SK-N-SH (cell line): ENCODE measurements around the gene TRIM62. TPM values are rescaled to one million over a fixed set of nuclear protein-coding genes. Genes with fewer than 3 reads are reported as not detected.

Experiments used
- CTCF ChIA-PET: fragments of 300-600, 350-600 bp; formaldehyde crosslinking; extraction: SDS; loops from one replicate; lab custom pipeline; 2021; lab: Yijun Ruan, JAX
- POLR2A ChIA-PET: fragments of 350-600 bp; sonication (Branson Sonifier 250); formaldehyde crosslinking; extraction: SDS; loops from one replicate; lab custom pipeline; 2020; ENCODE audit warnings: antibody characterized with exemption, inconsistent platforms; lab: Yijun Ruan, JAX
- DNase-seq: peaks from one replicate; pipeline ENCODE4 v3.0.0; 2012
- H2AFZ ChIP-seq: fragments of 200-600 bp; sonication (generic); 2 replicates; pipeline ENCODE4 v1.8.1; 2016; ENCODE audit warnings: antibody characterized with exemption, mild to moderate bottlenecking, low read depth
- H3F3A ChIP-seq: fragments of 200-600 bp; sonication (generic); replicated peaks from 2 replicates; pipeline ENCODE3; 2016; ENCODE audit warnings: antibody characterized with exemption, mild to moderate bottlenecking; ENCODE audit not compliant: insufficient read depth
- H3K27ac ChIP-seq, 2 experiments: fragments of 200-500 bp in 1 of 2; fragments of 200-600 bp in 1 of 2; sonication (Bioruptor generic) in 1 of 2; sonication (generic), shearing (Covaris generic) in 1 of 2; 2 replicates each; pipeline versions ENCODE4 v1.5.1 to v1.6.1; 2014 to 2016; ENCODE audit warnings: low read depth in 2 of 2, inconsistent platforms in 1 of 2, low read length in 1 of 2, mild to moderate bottlenecking in 1 of 2, mixed read lengths in 1 of 2
- H3K27me3 ChIP-seq: fragments of 200-600 bp; sonication (generic), shearing (Covaris generic); 2 replicates; pipeline ENCODE4 v1.6.1; 2016; ENCODE audit warnings: mixed run types; ENCODE audit not compliant: insufficient read depth
- H3K36me3 ChIP-seq, 2 experiments: fragments of 200-500 bp in 1 of 2; fragments of 200-600 bp in 1 of 2; sonication (Bioruptor generic) in 1 of 2; sonication (generic) in 1 of 2; replicated peaks in 1 of 2; 2 replicates each; pipeline versions ENCODE3 to v1.5.1; 2014 to 2016; ENCODE audit warnings: low read length in 1 of 2, mild to moderate bottlenecking in 1 of 2; ENCODE audit not compliant: insufficient read depth in 2 of 2, control insufficient read depth in 1 of 2
- H3K4me1 ChIP-seq, 2 experiments: fragments of 200-500 bp in 1 of 2; fragments of 200-600 bp in 1 of 2; sonication (Bioruptor generic) in 1 of 2; sonication (generic), shearing (Covaris generic) in 1 of 2; 2 replicates each; pipeline versions ENCODE4 v1.5.1 to v1.6.1; 2014 to 2016; ENCODE audit warnings: low read depth in 1 of 2, low read length in 1 of 2, mixed run types in 1 of 2; ENCODE audit not compliant: insufficient read depth in 2 of 2, control insufficient read depth in 1 of 2
- H3K4me2 ChIP-seq: fragments of 200-600 bp; sonication (generic), shearing (Covaris generic); 2 replicates; pipeline ENCODE4 v1.6.1; 2017; ENCODE audit warnings: mixed run types
- H3K4me3 ChIP-seq, 2 experiments: fragments of 200-500 bp in 1 of 2; fragments of 200-600 bp in 1 of 2; sonication (Bioruptor generic) in 1 of 2; sonication (generic), shearing (Covaris generic) in 1 of 2; 2 replicates each; pipeline versions ENCODE4 v1.5.1 to v1.8.1; 2014 to 2016; ENCODE audit warnings: low read depth in 2 of 2, inconsistent platforms in 1 of 2, low read length in 1 of 2, mild to moderate bottlenecking in 1 of 2, mixed read lengths in 1 of 2, moderate library complexity in 1 of 2
- H3K79me2 ChIP-seq: fragments of 200-600 bp; sonication (generic); 2 replicates; pipeline ENCODE4 v1.8.1; 2017; ENCODE audit warnings: mild to moderate bottlenecking; ENCODE audit not compliant: insufficient read depth
- H3K9ac ChIP-seq: fragments of 200-600 bp; sonication (generic); 2 replicates; pipeline ENCODE4 v1.6.1; 2017; ENCODE audit warnings: mixed run types
- H3K9me2 ChIP-seq: fragments of 200-600 bp; sonication (generic); 2 replicates; pipeline ENCODE4 v1.6.1; 2017; ENCODE audit warnings: mixed run types
- H3K9me3 ChIP-seq: fragments of 200-600 bp; sonication (generic); 2 replicates; pipeline ENCODE4 v1.6.1; 2017; ENCODE audit warnings: mixed run types, mild to moderate bottlenecking, moderate library complexity
- H4K20me1 ChIP-seq: fragments of 200-600 bp; sonication (generic); 2 replicates; pipeline ENCODE4 v1.6.1; 2017; ENCODE audit warnings: mild to moderate bottlenecking, mixed run types; ENCODE audit not compliant: insufficient read depth
- CHD2 ChIP-seq: fragments of 150-350 bp; IDR thresholded peaks from 2 replicates; pipeline ENCODE4 v1.6.1; 2018; ENCODE audit warnings: low read length; ENCODE audit not compliant: partially characterized antibody
- EP300 ChIP-seq, 2 experiments: IDR thresholded peaks; 2 replicates each; pipeline versions ENCODE4 v1.4.0 to v1.6.1; 2012; ENCODE audit warnings: borderline replicate concordance in 1 of 2, low read depth in 1 of 2, low read length in 1 of 2
- EZH2phosphoT487 ChIP-seq: fragments of 200-600 bp; sonication (generic); IDR thresholded peaks from 2 replicates; pipeline ENCODE4 v1.6.1; 2017; ENCODE audit warnings: low read depth, mixed run types, mild to moderate bottlenecking, antibody characterized with exemption, moderate library complexity, borderline replicate concordance
- FOXJ3 ChIP-seq: sonication (generic); formaldehyde crosslinking; IDR thresholded peaks from 2 replicates; pipeline ENCODE4 v1.5.1; 2020; ENCODE audit warnings: mild to moderate bottlenecking, missing genetic modification reagents
- FOXM1 ChIP-seq: IDR thresholded peaks from 2 replicates; pipeline ENCODE4 v1.4.0; 2012; ENCODE audit warnings: low read depth, mild to moderate bottlenecking
- GABPA ChIP-seq: IDR thresholded peaks from 2 replicates; pipeline ENCODE4 v1.4.0; 2012; ENCODE audit warnings: low read depth, mild to moderate bottlenecking
- GATA2 ChIP-seq: sonication (generic); formaldehyde crosslinking; IDR thresholded peaks from 2 replicates; pipeline ENCODE4 v1.5.0; 2020; ENCODE audit warnings: mild to moderate bottlenecking, missing genetic modification reagents
- JUND ChIP-seq: IDR thresholded peaks from 2 replicates; pipeline ENCODE4 v1.4.0; 2012
- MXI1 ChIP-seq: IDR thresholded peaks from 2 replicates; pipeline ENCODE4 v1.6.1; 2012; ENCODE audit warnings: mild to moderate bottlenecking, low read depth, low read length, improper control_type of control experiment
- NFIC ChIP-seq: IDR thresholded peaks from 2 replicates; pipeline ENCODE4 v1.4.0; 2012; ENCODE audit warnings: borderline replicate concordance
- NRF1 ChIP-seq: IDR thresholded peaks from 2 replicates; pipeline ENCODE4 v1.6.1; 2012; ENCODE audit warnings: low read depth, mild to moderate bottlenecking, low read length
- POLR2AphosphoS5 ChIP-seq: IDR thresholded peaks from 2 replicates; pipeline ENCODE4 v1.6.1; 2012; ENCODE audit warnings: low read depth, low read length
- RAD21 ChIP-seq: IDR thresholded peaks from 2 replicates; pipeline ENCODE4 v1.6.1; 2012; ENCODE audit warnings: mild to moderate bottlenecking, low read length
- RCOR1 ChIP-seq: fragments of 150-350 bp; IDR thresholded peaks from 2 replicates; pipeline ENCODE4 v1.6.1; 2017; ENCODE audit warnings: antibody characterized with exemption, low read length
- SMC3 ChIP-seq: IDR thresholded peaks from 2 replicates; pipeline ENCODE4 v1.6.1; 2012; ENCODE audit warnings: low read depth, low read length, improper control_type of control experiment
- TEAD4 ChIP-seq: IDR thresholded peaks from 2 replicates; pipeline ENCODE4 v1.4.0; 2012; ENCODE audit warnings: mild to moderate bottlenecking, borderline replicate concordance; ENCODE audit not compliant: insufficient read depth
- WGBS: methylation state at CpG from one replicate; pipeline ENCODE4 v1.1.6; 2017; ENCODE audit warnings: low lambda C conversion rate; 5-methylcytosine and 5-hydroxymethylcytosine counted together
- polyA plus RNA-seq, 3 experiments: library from polyadenylated mRNA; depleted of rRNA; stranded (reverse); fragments of >200 nt; gene quantifications; 2 replicates each; pipeline ENCODE4 v1.2.3, GENCODE V29; 2012
- TF ChIP-seq, protein P1 (sequence below): IDR thresholded peaks from 2 replicates; pipeline ENCODE4 v1.4.0; 2012; ENCODE audit warnings: low read depth
- TF ChIP-seq, protein P2 (sequence below): fragments of 200-600 bp; sonication (generic); IDR thresholded peaks from 2 replicates; pipeline ENCODE4 v1.6.1; 2017; ENCODE audit warnings: antibody characterized with exemption, mild to moderate bottlenecking, moderate library complexity
- TF ChIP-seq, protein P3 (sequence below): fragments of 150-350 bp; IDR thresholded peaks from 2 replicates; pipeline ENCODE4 v1.6.1; 2016; ENCODE audit warnings: mild to moderate bottlenecking, low read depth, low read length

TRIM62 gene
- polyA plus RNA-seq, 1 of the 3 experiments (the other 2 are of a cell fraction): 4.4 TPM

- WGBS: 74% methylated on average over 5 of the region's 14 CpGs
- Histone ChIP-seq H3K4me2 (no peak overlapping the region), H3K4me3 (no peak overlapping the region), H3K27me3 (no peaks in the 10 kb centered on the region), H3K4me1 (peaks cover 12 to 13% of the 10 kb centered on the region in 2 experiments; a peak in 3 of 4 replicates), H3K36me3 (peaks cover 0 to 2% of the 10 kb centered on the region in 2 experiments), H3F3A (no peaks in the 10 kb centered on the region), H2AFZ (no peak overlapping the region), H4K20me1 (no peaks in the 10 kb centered on the region), H3K9me3 (no peaks in the 10 kb centered on the region), H3K27ac (no peak overlapping the region), H3K9ac (no peak overlapping the region), H3K9me2 (no peaks in the 10 kb centered on the region), H3K79me2 (no peaks in the 10 kb centered on the region)
- no peak for DNase-seq
- CTCF ChIA-PET: interaction anchor here (0.7 to 0.9 kb wide), 2 partner anchors 36 to 51 kb away, joined by 3 to 4 read pairs; no protein-coding TSS in a partner anchor
- TF ChIP-seq, protein P1, sequence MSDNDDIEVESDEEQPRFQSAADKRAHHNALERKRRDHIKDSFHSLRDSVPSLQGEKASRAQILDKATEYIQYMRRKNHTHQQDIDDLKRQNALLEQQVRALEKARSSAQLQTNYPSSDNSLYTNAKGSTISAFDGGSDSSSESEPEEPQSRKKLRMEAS: no peak
- TF ChIP-seq, protein P2, sequence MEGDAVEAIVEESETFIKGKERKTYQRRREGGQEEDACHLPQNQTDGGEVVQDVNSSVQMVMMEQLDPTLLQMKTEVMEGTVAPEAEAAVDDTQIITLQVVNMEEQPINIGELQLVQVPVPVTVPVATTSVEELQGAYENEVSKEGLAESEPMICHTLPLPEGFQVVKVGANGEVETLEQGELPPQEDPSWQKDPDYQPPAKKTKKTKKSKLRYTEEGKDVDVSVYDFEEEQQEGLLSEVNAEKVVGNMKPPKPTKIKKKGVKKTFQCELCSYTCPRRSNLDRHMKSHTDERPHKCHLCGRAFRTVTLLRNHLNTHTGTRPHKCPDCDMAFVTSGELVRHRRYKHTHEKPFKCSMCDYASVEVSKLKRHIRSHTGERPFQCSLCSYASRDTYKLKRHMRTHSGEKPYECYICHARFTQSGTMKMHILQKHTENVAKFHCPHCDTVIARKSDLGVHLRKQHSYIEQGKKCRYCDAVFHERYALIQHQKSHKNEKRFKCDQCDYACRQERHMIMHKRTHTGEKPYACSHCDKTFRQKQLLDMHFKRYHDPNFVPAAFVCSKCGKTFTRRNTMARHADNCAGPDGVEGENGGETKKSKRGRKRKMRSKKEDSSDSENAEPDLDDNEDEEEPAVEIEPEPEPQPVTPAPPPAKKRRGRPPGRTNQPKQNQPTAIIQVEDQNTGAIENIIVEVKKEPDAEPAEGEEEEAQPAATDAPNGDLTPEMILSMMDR: no peak
- TF ChIP-seq JUND (no peak), EZH2phosphoT487 (no peak)
- TF ChIP-seq, protein P3, sequence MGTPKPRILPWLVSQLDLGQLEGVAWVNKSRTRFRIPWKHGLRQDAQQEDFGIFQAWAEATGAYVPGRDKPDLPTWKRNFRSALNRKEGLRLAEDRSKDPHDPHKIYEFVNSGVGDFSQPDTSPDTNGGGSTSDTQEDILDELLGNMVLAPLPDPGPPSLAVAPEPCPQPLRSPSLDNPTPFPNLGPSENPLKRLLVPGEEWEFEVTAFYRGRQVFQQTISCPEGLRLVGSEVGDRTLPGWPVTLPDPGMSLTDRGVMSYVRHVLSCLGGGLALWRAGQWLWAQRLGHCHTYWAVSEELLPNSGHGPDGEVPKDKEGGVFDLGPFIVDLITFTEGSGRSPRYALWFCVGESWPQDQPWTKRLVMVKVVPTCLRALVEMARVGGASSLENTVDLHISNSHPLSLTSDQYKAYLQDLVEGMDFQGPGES: no peak
- POLR2A ChIA-PET: no interaction called here
Measured at GRCh38 chr1:33163621-33164519, 18.0 kb downstream of the TRIM62 start.

GRCh38 chr1:33162141-33162540 lies 19.7 kb downstream of the TRIM62 start:
- Histone ChIP-seq H3K9ac (no peak overlapping the region), H3F3A (no peaks in the 10 kb centered on the region), H3K4me3 (no peak overlapping the region), H3K9me3 (no peaks in the 10 kb centered on the region), H4K20me1 (no peaks in the 10 kb centered on the region), H3K27ac (no peak overlapping the region), H2AFZ (no peak overlapping the region), H3K9me2 (no peaks in the 10 kb centered on the region), H3K79me2 (no peaks in the 10 kb centered on the region), H3K27me3 (no peaks in the 10 kb centered on the region), H3K36me3 (peaks cover 4 to 8% of the 10 kb centered on the region in 2 experiments), H3K4me1 (peaks cover 12 to 13% of the 10 kb centered on the region in 2 experiments; a peak in 3 of 4 replicates), H3K4me2 (no peak overlapping the region)
- 74% methylated on average over 2 of the region's 2 CpGs for WGBS
- POLR2A ChIA-PET: interaction anchor here (1.3 kb wide), 1 partner anchor 35 kb away, joined by 4 read pairs; no protein-coding TSS in a partner anchor
- CTCF ChIA-PET: interaction anchor here (0.5 to 1.2 kb wide), 2 partner anchors 19 to 430 kb away, joined by 3 to 4 read pairs; no protein-coding TSS in a partner anchor
- DNase-seq: no peak
- TF ChIP-seq RAD21: no peak
- TF ChIP-seq MXI1: no peak
- TF ChIP-seq, protein P2: no peak
- no peak for TF ChIP-seq CHD2
- no peak for TF ChIP-seq GATA2
- no peak for TF ChIP-seq FOXJ3 (CRISPR knock-in tag)
- TF ChIP-seq FOXM1: no peak
- no peak for TF ChIP-seq RCOR1
- TF ChIP-seq NRF1: no peak
- TF ChIP-seq EP300 (IDR thresholded peaks at IDR 0.05; ENCODE audit: borderline replicate concordance in 1 of 2, low read depth in 1 of 2, low read length in 1 of 2): no peak
- TF ChIP-seq TEAD4: no peak
- TF ChIP-seq NFIC: no peak
- TF ChIP-seq POLR2AphosphoS5: no peak
- TF ChIP-seq GABPA: no peak
- TF ChIP-seq, protein P1: no peak
- TF ChIP-seq SMC3: no peak
- no peak for TF ChIP-seq EZH2phosphoT487
